ENCODE data around the gene RAMP1.

DNA sequence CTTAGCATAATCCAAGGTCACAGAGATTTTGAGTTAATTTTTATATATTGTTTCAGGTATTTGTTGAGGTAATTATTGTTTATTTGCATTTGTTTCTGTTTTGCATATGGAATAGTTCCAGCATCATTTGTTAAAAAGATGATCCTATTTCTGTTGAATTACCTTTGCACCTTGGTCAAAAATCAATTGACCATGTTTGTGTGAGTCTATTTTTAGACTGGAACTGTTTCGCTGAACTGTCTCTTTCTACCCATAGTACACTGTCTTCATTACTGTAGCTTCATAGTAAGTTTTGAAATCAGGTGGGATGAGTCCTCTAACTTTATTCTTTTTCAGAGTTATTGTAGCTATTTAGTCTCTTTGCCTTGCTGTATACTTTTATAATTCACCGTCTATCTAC lies 28.9 kb upstream of the RAMP1 start:
- no peak for TF ChIP-seq POLR2A (IDR thresholded peaks at IDR 0.05; ENCODE audit: extremely low read depth, insufficient read length)
- TF ChIP-seq, protein P1, sequence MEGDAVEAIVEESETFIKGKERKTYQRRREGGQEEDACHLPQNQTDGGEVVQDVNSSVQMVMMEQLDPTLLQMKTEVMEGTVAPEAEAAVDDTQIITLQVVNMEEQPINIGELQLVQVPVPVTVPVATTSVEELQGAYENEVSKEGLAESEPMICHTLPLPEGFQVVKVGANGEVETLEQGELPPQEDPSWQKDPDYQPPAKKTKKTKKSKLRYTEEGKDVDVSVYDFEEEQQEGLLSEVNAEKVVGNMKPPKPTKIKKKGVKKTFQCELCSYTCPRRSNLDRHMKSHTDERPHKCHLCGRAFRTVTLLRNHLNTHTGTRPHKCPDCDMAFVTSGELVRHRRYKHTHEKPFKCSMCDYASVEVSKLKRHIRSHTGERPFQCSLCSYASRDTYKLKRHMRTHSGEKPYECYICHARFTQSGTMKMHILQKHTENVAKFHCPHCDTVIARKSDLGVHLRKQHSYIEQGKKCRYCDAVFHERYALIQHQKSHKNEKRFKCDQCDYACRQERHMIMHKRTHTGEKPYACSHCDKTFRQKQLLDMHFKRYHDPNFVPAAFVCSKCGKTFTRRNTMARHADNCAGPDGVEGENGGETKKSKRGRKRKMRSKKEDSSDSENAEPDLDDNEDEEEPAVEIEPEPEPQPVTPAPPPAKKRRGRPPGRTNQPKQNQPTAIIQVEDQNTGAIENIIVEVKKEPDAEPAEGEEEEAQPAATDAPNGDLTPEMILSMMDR (IDR thresholded peaks at IDR 0.05; ENCODE audit: low read depth, low read length), result no peak

Measured in NB4 (cell line).